Sigmoid colon (tissue), 7 donors: ENCODE data around the gene MOV10. TPM values are rescaled to one million over a fixed set of nuclear protein-coding genes. Genes with fewer than 3 reads are reported as not detected.

Experiments used
- DNase-seq: peaks from one replicate; pipeline ENCODE4 v3.0.0-alpha.2; 2019
- H3K27ac ChIP-seq, 4 donors: fragments of 200-600 bp; sonication (generic); one replicate each; pipeline ENCODE4 v1.5.1; 2016 to 2019; ENCODE audit warnings: mild to moderate bottlenecking in 1 of 4
- H3K27me3 ChIP-seq, 3 donors: fragments of 200-600 bp; sonication (generic); one replicate each; pipeline ENCODE4 v1.5.1; 2019; ENCODE audit warnings: mild to moderate bottlenecking in 1 of 3
- H3K36me3 ChIP-seq, 4 donors: fragments of 200-600 bp; sonication (generic); one replicate each; pipeline ENCODE4 v1.5.1; 2016 to 2019
- H3K4me1 ChIP-seq, 4 donors: fragments of 200-600 bp; sonication (generic); one replicate each; pipeline ENCODE4 v1.5.1; 2017 to 2019
- H3K4me3 ChIP-seq, 4 donors: fragments of 200-600 bp; sonication (generic); one replicate each; pipeline ENCODE4 v1.5.1; 2017 to 2019; ENCODE audit warnings: mild to moderate bottlenecking in 2 of 4, moderate library complexity in 1 of 4
- H3K9me3 ChIP-seq, 4 donors: fragments of 200-600 bp in 3 of 4; sonication (generic) in 3 of 4; one replicate each; pipeline versions ENCODE4 v1.5.1 to v1.6.1; 2013 to 2019
- EP300 ChIP-seq, 4 donors: sonication (generic); formaldehyde crosslinking; IDR thresholded peaks; one replicate each; pipeline ENCODE4 v1.6.1; 2017; ENCODE audit warnings: antibody characterized with exemption in 4 of 4
- POLR2A ChIP-seq, 2 donors: fragments of 450-650 bp; IDR thresholded peaks; one replicate each; pipeline ENCODE4 v1.6.1; 2016; ENCODE audit warnings: antibody characterized with exemption in 2 of 2, mild to moderate bottlenecking in 2 of 2, moderate library complexity in 2 of 2
- POLR2AphosphoS5 ChIP-seq, 4 donors: sonication (generic); formaldehyde crosslinking; IDR thresholded peaks; one replicate each; pipeline ENCODE4 v1.6.1; 2017; ENCODE audit warnings: antibody characterized with exemption in 4 of 4
- WGBS, 2 donors: extraction: QIAGEN DNeasy Blood & Tissue Kit; methylation state at CpG; one replicate each; pipeline ENCODE4 v1.1.7; 2013; 5-methylcytosine and 5-hydroxymethylcytosine counted together
- intact Hi-C: fragments of 100-400 bp; cut with DNase I; formaldehyde crosslinking; loops from one replicate; pipeline ENCODE4 v1.15.1; 2023
- polyA plus RNA-seq, 3 donors: library from polyadenylated mRNA; stranded (reverse); fragments of 200-250 nt; gene quantifications; one replicate each; pipeline ENCODE4 v1.2.3, GENCODE V29; 2013
- total RNA-seq, 4 donors: library from RNA; depleted of rRNA; stranded (reverse); fragments of >200 nt; gene quantifications; one replicate each; pipeline ENCODE4 v1.1.0, GENCODE V29; 2016
- TF ChIP-seq, protein P1 (sequence below), 4 experiments: fragments of 450-650 bp in 3 of 4; fragments of 200-600 bp in 1 of 4; IDR thresholded peaks; one replicate each; pipeline ENCODE4 v1.5.1; 2016 to 2019; ENCODE audit warnings: antibody characterized with exemption in 4 of 4, mild to moderate bottlenecking in 3 of 4, moderate library complexity in 2 of 4
- donor health status: healthy with polysubstance abuse.
- donor health status: Bipolar disorder and iron deficiency.
- donor health status: healthy.

Gene MOV10
- total and polyA plus RNA-seq, 7 donors: 16.5 to 60.1 (median 28.8) TPM

DNA sequence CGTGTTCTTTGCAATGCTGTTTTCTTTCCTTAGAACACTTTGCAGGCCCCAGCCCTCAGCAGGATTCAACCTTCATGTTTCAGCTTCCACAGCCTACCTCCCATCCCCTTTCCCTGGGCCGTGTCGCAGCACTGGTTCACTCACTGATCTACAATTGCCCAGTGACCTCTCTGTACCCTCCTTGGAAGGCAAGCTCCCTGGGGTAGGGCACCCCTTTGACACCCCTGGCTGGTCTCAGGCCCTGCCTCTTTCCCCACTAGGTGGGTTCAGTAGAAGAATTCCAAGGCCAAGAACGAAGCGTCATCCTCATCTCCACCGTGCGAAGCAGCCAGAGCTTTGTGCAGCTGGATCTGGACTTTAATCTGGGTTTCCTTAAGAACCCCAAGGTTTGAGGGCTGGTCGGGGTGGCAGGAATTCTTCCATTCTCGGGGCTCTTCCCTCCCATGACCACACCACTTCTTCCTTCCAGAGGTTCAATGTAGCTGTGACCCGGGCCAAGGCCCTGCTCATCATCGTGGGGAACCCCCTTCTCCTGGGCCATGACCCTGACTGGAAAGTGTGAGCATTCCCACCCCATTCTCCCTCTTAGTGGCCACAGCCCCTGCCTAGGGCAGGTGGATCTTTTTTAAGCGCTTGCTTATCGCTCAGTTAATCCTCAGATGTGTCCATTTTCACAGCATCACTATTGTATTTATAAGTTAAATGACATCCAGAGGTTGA lies 25.1 kb downstream of the MOV10 start:
- intact Hi-C loops: no loop called here
- WGBS, 2 donors: 55 to 78% methylated on average over 13 of the region's 13 CpGs

DNA sequence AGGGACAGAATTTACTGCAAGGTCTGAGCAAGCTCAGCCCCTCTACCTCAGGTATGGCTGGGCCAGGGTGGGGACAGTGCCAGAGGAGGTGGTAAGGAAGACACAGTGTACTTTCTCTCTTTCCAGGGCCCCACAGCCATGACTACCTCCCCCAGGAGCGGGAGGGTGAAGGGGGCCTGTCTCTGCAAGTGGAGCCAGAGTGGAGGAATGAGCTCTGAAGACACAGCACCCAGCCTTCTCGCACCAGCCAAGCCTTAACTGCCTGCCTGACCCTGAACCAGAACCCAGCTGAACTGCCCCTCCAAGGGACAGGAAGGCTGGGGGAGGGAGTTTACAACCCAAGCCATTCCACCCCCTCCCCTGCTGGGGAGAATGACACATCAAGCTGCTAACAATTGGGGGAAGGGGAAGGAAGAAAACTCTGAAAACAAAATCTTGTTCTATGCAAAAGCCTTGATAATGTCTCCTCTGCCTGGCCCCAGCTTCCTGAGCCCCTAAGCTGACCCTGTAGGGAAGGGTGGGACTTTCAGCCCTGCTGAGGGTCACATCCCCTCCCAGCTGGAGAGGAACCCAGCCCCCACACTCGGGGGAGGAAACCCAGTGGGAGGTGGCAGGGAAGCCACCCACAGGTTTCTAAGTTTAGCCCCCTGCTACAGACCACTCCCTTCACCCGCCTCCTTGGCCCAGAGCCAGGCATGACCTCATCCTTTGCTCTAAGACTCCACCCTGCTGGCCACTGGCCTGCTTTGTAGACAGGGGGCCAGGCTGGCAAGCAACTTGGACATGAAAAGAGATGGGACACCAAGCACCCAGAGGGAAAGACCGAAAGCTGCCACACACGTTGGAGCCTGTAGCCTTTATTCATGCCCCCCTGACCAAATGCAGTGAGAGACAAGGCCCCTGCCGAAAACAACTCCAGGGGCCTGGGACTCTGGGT lies 26.1 kb downstream of the MOV10 start:
- DNase-seq: peak; percentile 99
- no peak overlapping the region for H3K4me3 ChIP-seq
- peaks cover 0 to 74% (median 68%) of the 10 kb centered on the region in 4 donors for H3K4me1 ChIP-seq

More for the DNA sequence above, 25.1 kb downstream of the MOV10 start:
- Histone ChIP-seq H3K27ac (peak overlapping the region; percentile 98 to 99 (median 98)), H3K9me3 (no peaks in the 10 kb centered on the region), H3K36me3 (peaks cover under 1 to 68% (median 24%) of the 10 kb centered on the region in 4 donors), H3K27me3 (no peaks in the 10 kb centered on the region), H3K4me3 (no peak overlapping the region), H3K4me1 (peaks cover 0 to 66% (median 59%) of the 10 kb centered on the region in 4 donors)
- no peak for DNase-seq
- no peak for TF ChIP-seq EP300 (IDR thresholded peaks at IDR 0.05)
- no peak for TF ChIP-seq POLR2AphosphoS5 (IDR thresholded peaks at IDR 0.05)
- TF ChIP-seq, protein P1, sequence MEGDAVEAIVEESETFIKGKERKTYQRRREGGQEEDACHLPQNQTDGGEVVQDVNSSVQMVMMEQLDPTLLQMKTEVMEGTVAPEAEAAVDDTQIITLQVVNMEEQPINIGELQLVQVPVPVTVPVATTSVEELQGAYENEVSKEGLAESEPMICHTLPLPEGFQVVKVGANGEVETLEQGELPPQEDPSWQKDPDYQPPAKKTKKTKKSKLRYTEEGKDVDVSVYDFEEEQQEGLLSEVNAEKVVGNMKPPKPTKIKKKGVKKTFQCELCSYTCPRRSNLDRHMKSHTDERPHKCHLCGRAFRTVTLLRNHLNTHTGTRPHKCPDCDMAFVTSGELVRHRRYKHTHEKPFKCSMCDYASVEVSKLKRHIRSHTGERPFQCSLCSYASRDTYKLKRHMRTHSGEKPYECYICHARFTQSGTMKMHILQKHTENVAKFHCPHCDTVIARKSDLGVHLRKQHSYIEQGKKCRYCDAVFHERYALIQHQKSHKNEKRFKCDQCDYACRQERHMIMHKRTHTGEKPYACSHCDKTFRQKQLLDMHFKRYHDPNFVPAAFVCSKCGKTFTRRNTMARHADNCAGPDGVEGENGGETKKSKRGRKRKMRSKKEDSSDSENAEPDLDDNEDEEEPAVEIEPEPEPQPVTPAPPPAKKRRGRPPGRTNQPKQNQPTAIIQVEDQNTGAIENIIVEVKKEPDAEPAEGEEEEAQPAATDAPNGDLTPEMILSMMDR (IDR thresholded peaks at IDR 0.05): no peak
- TF ChIP-seq POLR2A (IDR thresholded peaks at IDR 0.05): no peak

GRCh38 chr1:112701227-112702066 lies 27.0 kb downstream of the MOV10 start:
- no peaks in the 10 kb centered on the region for H3K9me3 ChIP-seq
- peak overlapping the region; percentile 98 to 99 (median 98) for H3K27ac ChIP-seq
- intact Hi-C loops: no loop called here
- H3K27me3 ChIP-seq: no peaks in the 10 kb centered on the region
- TF ChIP-seq, protein P1 (IDR thresholded peaks at IDR 0.05): no peak
- TF ChIP-seq POLR2A (IDR thresholded peaks at IDR 0.05): no peak
- TF ChIP-seq EP300 (IDR thresholded peaks at IDR 0.05): no peak
- no peak for TF ChIP-seq POLR2AphosphoS5 (IDR thresholded peaks at IDR 0.05)
- H3K36me3 ChIP-seq: peaks cover 0 to 49% (median 13%) of the 10 kb centered on the region in 4 donors
- peaks cover 0 to 79% (median 73%) of the 10 kb centered on the region in 4 donors for H3K4me1 ChIP-seq
- DNase-seq: peak; percentile 58
- no peak overlapping the region for H3K4me3 ChIP-seq
- WGBS, 2 donors: 73 to 77% methylated on average over 17 of the region's 17 CpGs

More for the DNA sequence above, 26.1 kb downstream of the MOV10 start:
- intact Hi-C loops: no loop called here
- TF ChIP-seq POLR2AphosphoS5 (IDR thresholded peaks at IDR 0.05) (peak; percentile 17 to 78 (median 70)), EP300 (IDR thresholded peaks at IDR 0.05) (peak in 1 of 4 donors; percentile 4), POLR2A (IDR thresholded peaks at IDR 0.05) (no peak)
- TF ChIP-seq, protein P1 (IDR thresholded peaks at IDR 0.05): peak in 1 of 4 experiments; percentile 29
- WGBS, 2 donors: 31 to 35% methylated on average over 7 of the region's 7 CpGs
- H3K27ac ChIP-seq: peak overlapping the region; percentile 98 to 99 (median 98)
- no peaks in the 10 kb centered on the region for H3K9me3 ChIP-seq
- H3K36me3 ChIP-seq: peaks cover 0 to 58% (median 14%) of the 10 kb centered on the region in 4 donors
- no peaks in the 10 kb centered on the region for H3K27me3 ChIP-seq

- intact Hi-C loops: no loop called here
- Histone ChIP-seq H3K36me3 (peaks cover 0 to 43% (median 10%) of the 10 kb centered on the region in 4 donors), H3K4me1 (peaks cover 0 to 79% (median 73%) of the 10 kb centered on the region in 4 donors)
Measured at GRCh38 chr1:112702067-112702395, 27.6 kb downstream of the MOV10 start.

More at GRCh38 chr1:112702067-112702395, 27.6 kb downstream of the MOV10 start:
- Histone ChIP-seq H3K27me3 (no peaks in the 10 kb centered on the region), H3K9me3 (no peaks in the 10 kb centered on the region), H3K27ac (peak overlapping the region; percentile 98 to 99 (median 98)), H3K4me3 (no peak overlapping the region)
- 70 to 80% methylated on average over 3 of the region's 3 CpGs for WGBS, 2 donors
- TF ChIP-seq EP300 (IDR thresholded peaks at IDR 0.05): no peak
- TF ChIP-seq POLR2A (IDR thresholded peaks at IDR 0.05): no peak
- TF ChIP-seq POLR2AphosphoS5 (IDR thresholded peaks at IDR 0.05): no peak
- TF ChIP-seq, protein P1 (IDR thresholded peaks at IDR 0.05): no peak
- peak; percentile 30 for DNase-seq
